GM13976 (cell line): Measurements from ENCODE around the gene PTGFR.

ENCODE experiments used
- DNase-seq: peaks from one replicate; pipeline ENCODE4 v3.0.0; 2012; ENCODE audit warnings: low spot score
- in situ Hi-C: fragments of 300-500 bp; cut with MboI; formaldehyde crosslinking; loops from one replicate; pipeline ENCODE4 v1.12.0; 2022; ENCODE audit warnings: low sequenced_read_pairs, mixed read lengths, inconsistent platforms; ENCODE audit not compliant: unreplicated experiment
- TF ChIP-seq, protein P1 (sequence below): IDR thresholded peaks from 2 replicates; pipeline ENCODE4 v1.5.1; 2012; ENCODE audit warnings: borderline replicate concordance, mild to moderate bottlenecking; ENCODE audit not compliant: insufficient read depth; ENCODE audit errors: extremely low read depth, missing control alignments, control extremely low read depth

Gene PTGFR

DNA sequence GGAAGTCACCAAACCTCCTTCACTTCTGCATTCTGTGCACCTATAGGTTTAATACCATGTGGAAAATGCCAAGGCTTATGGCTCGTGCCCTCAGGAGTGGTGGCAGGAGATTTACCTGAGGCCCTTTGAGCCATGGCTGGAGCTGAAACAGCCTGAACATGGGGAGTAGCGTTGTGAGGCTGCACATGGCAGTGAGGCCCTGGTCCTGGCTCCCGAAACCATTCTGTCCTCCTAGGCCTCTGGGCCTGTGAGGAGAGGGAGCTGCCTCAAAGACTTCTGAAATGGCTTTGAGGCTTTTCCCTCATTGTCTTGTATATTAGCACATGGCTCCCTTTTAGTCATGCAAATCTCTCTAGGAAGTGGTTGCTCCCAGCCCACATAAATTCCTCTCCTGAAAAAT is 20.6 kb downstream of the PTGFR start:
- TF ChIP-seq, protein P1, sequence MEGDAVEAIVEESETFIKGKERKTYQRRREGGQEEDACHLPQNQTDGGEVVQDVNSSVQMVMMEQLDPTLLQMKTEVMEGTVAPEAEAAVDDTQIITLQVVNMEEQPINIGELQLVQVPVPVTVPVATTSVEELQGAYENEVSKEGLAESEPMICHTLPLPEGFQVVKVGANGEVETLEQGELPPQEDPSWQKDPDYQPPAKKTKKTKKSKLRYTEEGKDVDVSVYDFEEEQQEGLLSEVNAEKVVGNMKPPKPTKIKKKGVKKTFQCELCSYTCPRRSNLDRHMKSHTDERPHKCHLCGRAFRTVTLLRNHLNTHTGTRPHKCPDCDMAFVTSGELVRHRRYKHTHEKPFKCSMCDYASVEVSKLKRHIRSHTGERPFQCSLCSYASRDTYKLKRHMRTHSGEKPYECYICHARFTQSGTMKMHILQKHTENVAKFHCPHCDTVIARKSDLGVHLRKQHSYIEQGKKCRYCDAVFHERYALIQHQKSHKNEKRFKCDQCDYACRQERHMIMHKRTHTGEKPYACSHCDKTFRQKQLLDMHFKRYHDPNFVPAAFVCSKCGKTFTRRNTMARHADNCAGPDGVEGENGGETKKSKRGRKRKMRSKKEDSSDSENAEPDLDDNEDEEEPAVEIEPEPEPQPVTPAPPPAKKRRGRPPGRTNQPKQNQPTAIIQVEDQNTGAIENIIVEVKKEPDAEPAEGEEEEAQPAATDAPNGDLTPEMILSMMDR: no peak
- in situ Hi-C loops: no loop called here
- no peak for DNase-seq

DNA sequence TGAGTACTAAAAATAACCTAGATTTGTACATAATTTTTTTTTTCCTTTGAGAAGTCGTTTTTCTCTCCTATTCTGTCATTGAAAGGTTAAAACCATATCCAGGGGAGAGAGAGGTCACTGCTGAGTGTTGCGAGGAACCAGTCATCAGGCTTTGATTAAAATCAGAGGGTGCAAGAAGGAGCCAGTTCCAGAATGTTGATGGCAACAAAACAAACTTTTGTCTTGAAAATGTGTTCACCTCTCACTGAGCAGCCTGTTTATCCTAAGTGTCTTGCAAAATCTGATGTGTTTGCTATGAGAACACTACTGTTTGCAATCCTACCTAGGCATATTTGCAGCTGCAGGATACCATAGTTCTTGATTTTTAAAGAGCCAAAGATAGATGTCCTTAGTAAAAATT is 25.9 kb downstream of the PTGFR start:
- TF ChIP-seq, protein P1: no peak
- in situ Hi-C loops: no loop called here
- no peak for DNase-seq

DNA sequence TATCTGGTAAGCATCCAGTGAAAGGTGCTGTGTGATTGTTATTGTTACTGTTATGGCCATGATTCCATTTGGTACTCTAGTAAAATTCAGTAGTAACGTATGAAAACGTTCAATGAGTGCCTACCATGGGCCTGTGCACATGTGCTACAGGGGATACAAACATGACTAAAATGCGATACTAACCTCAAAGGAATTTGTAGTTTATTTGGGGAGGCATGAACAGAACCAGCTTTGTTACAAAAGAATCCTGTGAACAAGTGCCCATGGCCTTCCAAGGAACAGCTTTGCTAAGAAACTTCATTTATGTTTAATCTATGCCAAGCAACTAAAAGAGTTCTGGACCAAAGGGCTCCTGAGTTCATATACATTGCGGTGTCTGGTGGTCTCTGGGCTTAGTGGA is 28.7 kb downstream of the PTGFR start:
- no peak for DNase-seq
- in situ Hi-C loops: no loop called here
- TF ChIP-seq, protein P1: no peak

DNA sequence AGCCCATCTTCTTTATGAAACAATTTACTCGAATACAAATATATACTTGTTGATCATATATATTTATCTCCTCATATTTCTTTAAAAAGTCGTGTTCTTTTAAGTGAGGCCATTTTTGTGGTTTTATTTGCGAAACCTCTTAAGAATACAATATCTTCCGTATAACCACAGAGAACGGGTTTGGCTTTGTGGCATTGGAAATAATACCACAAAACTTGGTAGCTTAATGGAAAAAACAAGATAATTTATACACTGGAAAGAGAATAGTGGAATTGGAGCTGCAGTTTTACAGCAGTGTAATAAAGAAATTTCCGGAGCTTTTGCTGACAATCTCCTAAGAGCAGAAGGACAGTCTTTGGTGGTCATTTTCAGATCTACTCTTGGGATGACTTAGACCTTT is 29.4 kb downstream of the PTGFR start:
- no peak for DNase-seq
- TF ChIP-seq, protein P1: no peak
- in situ Hi-C loops: no loop called here

DNA sequence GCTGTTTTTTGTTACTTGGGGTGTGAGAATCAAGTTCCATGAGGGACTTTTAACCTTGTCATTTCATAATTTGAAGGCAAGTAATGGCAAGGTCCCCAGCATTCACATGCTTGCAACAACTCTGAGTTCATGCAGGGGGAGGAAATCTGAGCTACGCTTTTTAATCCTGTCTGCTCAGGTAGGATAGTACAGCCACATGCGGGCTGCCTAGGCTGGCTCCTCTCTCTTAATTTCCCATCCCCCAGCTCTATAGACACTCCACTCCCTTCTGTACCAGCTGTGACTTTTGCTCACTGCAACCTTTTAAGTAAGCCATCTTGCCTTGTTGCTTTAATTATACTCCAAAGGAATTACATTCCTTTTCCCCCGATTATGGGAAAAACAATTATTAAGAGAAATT is 30.1 kb downstream of the PTGFR start:
- in situ Hi-C loops: no loop called here
- TF ChIP-seq, protein P1: no peak
- DNase-seq: no peak

DNA sequence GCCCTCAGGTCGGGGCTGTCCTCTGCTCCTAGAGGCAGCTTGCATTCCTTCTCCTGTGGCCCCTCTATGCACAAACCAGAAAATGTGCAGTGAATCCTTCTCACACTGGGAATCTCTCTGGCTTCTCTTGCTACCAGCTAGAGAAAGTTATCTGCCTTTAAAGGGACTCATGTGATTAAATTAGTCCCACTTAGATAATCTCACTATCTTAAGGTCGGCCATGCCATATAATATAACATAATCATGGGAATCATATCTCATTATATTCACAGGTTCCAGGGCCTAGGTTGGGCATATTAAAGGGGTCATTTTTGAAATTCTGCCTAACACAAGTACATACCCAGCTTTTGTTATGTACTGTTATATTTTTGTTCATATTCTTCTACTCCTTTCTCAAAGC is 31.4 kb downstream of the PTGFR start:
- in situ Hi-C loops: no loop called here
- TF ChIP-seq, protein P1: no peak
- no peak for DNase-seq

DNA sequence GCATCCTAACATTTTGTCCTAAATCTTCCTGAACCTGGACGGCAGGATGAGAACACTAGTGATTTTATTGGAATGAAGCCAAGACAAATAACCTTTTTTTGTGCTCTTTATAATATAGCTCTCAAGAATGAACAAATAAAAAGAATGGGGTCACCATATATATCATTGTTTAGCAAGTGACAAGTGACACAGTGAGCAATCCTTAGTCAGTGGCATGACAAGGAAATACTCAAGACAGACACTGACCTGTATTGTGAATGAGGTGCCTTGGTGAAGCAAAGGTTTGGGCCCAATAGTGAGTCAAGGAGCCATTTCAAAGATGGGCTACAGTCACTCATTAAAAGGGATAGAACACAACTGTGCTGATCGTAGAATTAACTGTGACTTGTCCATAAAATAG is 35.7 kb downstream of the PTGFR start:
- DNase-seq: no peak
- in situ Hi-C loops: no loop called here
- TF ChIP-seq, protein P1: no peak
